Lower leg skin (tissue), 3 donors: ENCODE measurements around the gene NRXN3.

Experiments
- POLR2A ChIP-seq, 2 donors: fragments of 450-650 bp; IDR thresholded peaks; one replicate each; pipeline ENCODE4 v1.6.1; 2016 to 2017; ENCODE audit warnings: antibody characterized with exemption in 2 of 2, mild to moderate bottlenecking in 1 of 2, moderate library complexity in 1 of 2
- TF ChIP-seq, protein P1 (sequence below), 3 donors: fragments of 450-650 bp; IDR thresholded peaks; one replicate each; pipeline ENCODE4 v1.5.1; 2016; ENCODE audit warnings: antibody characterized with exemption in 3 of 3, mild to moderate bottlenecking in 3 of 3, moderate library complexity in 2 of 3

GRCh38 chr14:78319887-78320635 is 149.9 kb downstream of the NRXN3 start:
- TF ChIP-seq, protein P1, sequence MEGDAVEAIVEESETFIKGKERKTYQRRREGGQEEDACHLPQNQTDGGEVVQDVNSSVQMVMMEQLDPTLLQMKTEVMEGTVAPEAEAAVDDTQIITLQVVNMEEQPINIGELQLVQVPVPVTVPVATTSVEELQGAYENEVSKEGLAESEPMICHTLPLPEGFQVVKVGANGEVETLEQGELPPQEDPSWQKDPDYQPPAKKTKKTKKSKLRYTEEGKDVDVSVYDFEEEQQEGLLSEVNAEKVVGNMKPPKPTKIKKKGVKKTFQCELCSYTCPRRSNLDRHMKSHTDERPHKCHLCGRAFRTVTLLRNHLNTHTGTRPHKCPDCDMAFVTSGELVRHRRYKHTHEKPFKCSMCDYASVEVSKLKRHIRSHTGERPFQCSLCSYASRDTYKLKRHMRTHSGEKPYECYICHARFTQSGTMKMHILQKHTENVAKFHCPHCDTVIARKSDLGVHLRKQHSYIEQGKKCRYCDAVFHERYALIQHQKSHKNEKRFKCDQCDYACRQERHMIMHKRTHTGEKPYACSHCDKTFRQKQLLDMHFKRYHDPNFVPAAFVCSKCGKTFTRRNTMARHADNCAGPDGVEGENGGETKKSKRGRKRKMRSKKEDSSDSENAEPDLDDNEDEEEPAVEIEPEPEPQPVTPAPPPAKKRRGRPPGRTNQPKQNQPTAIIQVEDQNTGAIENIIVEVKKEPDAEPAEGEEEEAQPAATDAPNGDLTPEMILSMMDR (IDR thresholded peaks at IDR 0.05), result no peak
- TF ChIP-seq POLR2A (IDR thresholded peaks at IDR 0.05), result no peak
